NT2/D1 (cell line): Measurements from ENCODE around the gene MRTFA.

Experiments
- SUZ12 ChIP-seq: IDR thresholded peaks from 2 replicates; pipeline ENCODE4 v1.6.1; 2011; ENCODE audit not compliant: insufficient read length, insufficient read depth; ENCODE audit errors: extremely low read depth
- YY1 ChIP-seq: IDR thresholded peaks from 2 replicates; pipeline ENCODE4 v1.6.1; 2011; ENCODE audit not compliant: insufficient read length, insufficient read depth
- ZNF274 ChIP-seq: IDR thresholded peaks from 2 replicates; pipeline ENCODE4 v1.6.1; 2011; ENCODE audit warnings: mild to moderate bottlenecking, low read depth, low read length

GRCh38 chr22:40540265-40540664, 96.3 kb downstream of the MRTFA start:
- TF ChIP-seq SUZ12: no peak
- no peak for TF ChIP-seq YY1
- no peak for TF ChIP-seq ZNF274
